ENCODE results near the gene UCN2. TPM values are rescaled to one million over a fixed set of nuclear protein-coding genes. Genes with fewer than 3 reads are reported as not detected.

Gene UCN2
- total and polyA plus RNA-seq, 2 of the 8 experiments (the other 6 are each of a cell fraction or from before 2014, with no cell fraction given) = 0.14 TPM; not detected in 1

- Histone ChIP-seq H2BK20ac (ENCODE audit: low read length) (no peak overlapping the region), H3K4ac (replicated peaks; ENCODE audit: insufficient read length, low read depth, low read length) (no peak overlapping the region), H3K4me1 (replicated peaks in 1 of 4; ENCODE audit: control insufficient read depth in 3 of 4, insufficient read depth in 4 of 4, low read length in 3 of 4) (peaks cover 3 to 18% (median 15%) of the 10 kb centered on the region in 4 experiments; a peak in 6 of 7 replicates), H2BK12ac (ENCODE audit: low read depth, low read length) (no peak overlapping the region), H3K79me1 (ENCODE audit: low read depth, low read length) (peaks cover 2% of the 10 kb centered on the region; the same call in 1 of the 2 replicates), H4K91ac (replicated peaks; ENCODE audit: insufficient read length, low read length) (no peak overlapping the region), H4K5ac (ENCODE audit: insufficient read length, low read depth, low read length) (no peak overlapping the region), H3K79me2 (ENCODE audit: control insufficient read depth in 1 of 2, insufficient read depth in 2 of 2, low read length in 2 of 2) (no peaks in the 10 kb centered on the region), H4K8ac (ENCODE audit: extremely low read depth, insufficient read depth, low read length) (no peak overlapping the region; the same call in 1 of the 2 replicates), H2BK15ac (ENCODE audit: low read length) (no peak overlapping the region), H3K18ac (ENCODE audit: extremely low read depth, low read length) (no peak overlapping the region), H3K36me3 (ENCODE audit: control insufficient read depth in 2 of 4, insufficient read depth in 4 of 4, low read length in 3 of 4) (peaks cover 34 to 47% (median 43%) of the 10 kb centered on the region in 4 experiments), H3K23me2 (ENCODE audit: low read depth, low read length) (peaks cover 1% of the 10 kb centered on the region; the same call in 1 of the 2 replicates), H3K27ac (ENCODE audit: low read depth, low read length) (no peak overlapping the region), H3K23ac (ENCODE audit: insufficient read length) (no peak overlapping the region), H3K9ac (replicated peaks in 1 of 4; ENCODE audit: extremely low read depth in 1 of 4, low read depth in 3 of 4, low read length in 3 of 4) (no peak overlapping the region), H3K9me3 (ENCODE audit: insufficient read depth in 2 of 2, low read depth in 1 of 2, low read length in 1 of 2) (no peaks in the 10 kb centered on the region), H2BK5ac (ENCODE audit: low read depth, low read length) (no peak overlapping the region), H3K4me2 (ENCODE audit: insufficient read depth in 1 of 2, low read depth in 2 of 2, low read length in 2 of 2) (no peak overlapping the region), H2AFZ (ENCODE audit: low read length) (no peak overlapping the region), H3K27me3 (replicated peaks in 1 of 4; ENCODE audit: control insufficient read depth in 3 of 4, extremely low read depth in 1 of 4, insufficient read depth in 3 of 4, low read length in 3 of 4) (peaks cover 0 to 6% (median 0%) of the 10 kb centered on the region in 4 experiments; a peak in 4 of 7 replicates), H3K56ac (replicated peaks; ENCODE audit: insufficient read length, low read depth, low read length) (no peak overlapping the region), H2AK5ac (ENCODE audit: low read depth, low read length) (no peak overlapping the region), H4K20me1 (replicated peaks in 1 of 2; ENCODE audit: control insufficient read depth in 1 of 2, insufficient read depth in 2 of 2, low read length in 2 of 2) (peaks cover 2 to 39% of the 10 kb centered on the region in 2 experiments), H2BK120ac (replicated peaks; ENCODE audit: low read depth, low read length) (no peak overlapping the region), H3K4me3 (ENCODE audit: extremely low read depth in 1 of 4, insufficient read depth in 2 of 4, low read depth in 3 of 4, low read length in 4 of 4) (no peak overlapping the region), H3K14ac (ENCODE audit: insufficient read length) (no peak overlapping the region)
- ChIA-PET POLR2A (ENCODE audit: partially characterized antibody) (interaction anchor here (0.6 to 5.1 kb wide), 12 partner anchors 10 to 154 kb away, joined by 3 to 23 read pairs (median 7); partner anchors contain the start of genes SLC26A6 and UQCRC1), CTCF (ENCODE audit: partially characterized antibody) (interaction anchor here (1.2 to 1.4 kb wide), 2 partner anchors 11 to 163 kb away, joined by 3 to 4 read pairs; no protein-coding TSS in a partner anchor)
- FAIRE-seq = no peak
- DNase-seq (ENCODE audit: low read depth in 1 of 2, low spot score in 2 of 2) = no peak
- WGBS, 2 experiments (ENCODE audit: extremely low coverage in 1 of 2, insufficient coverage in 1 of 2, insufficient read length in 1 of 2, insufficient replicate concordance in 2 of 2, low coverage in 1 of 2, low lambda C conversion rate in 2 of 2, missing lambda C conversion rate in 1 of 2) = 91% methylated on average over 5 of the region's 5 CpGs; no CpG with 5 or more reads in 1 of the 2 experiments
- TF ChIP-seq RAD21 (IDR thresholded peaks at IDR 0.05 in 1 of 2, conservative IDR thresholded peaks at IDR 0.05 in 1 of 2; ENCODE audit: low read depth in 2 of 2, low read length in 2 of 2) (no peak), SIN3A (conservative IDR thresholded peaks at IDR 0.05 in 1 of 2, IDR thresholded peaks at IDR 0.05 in 1 of 2; ENCODE audit: low read depth in 1 of 2, low read length in 2 of 2) (no peak), SUZ12 (IDR thresholded peaks at IDR 0.05; ENCODE audit: low read length) (no peak), RXRA (IDR thresholded peaks at IDR 0.05; ENCODE audit: insufficient read depth, low read depth, low read length) (no peak), SRF (IDR thresholded peaks at IDR 0.05; ENCODE audit: low read depth, low read length) (no peak), E2F6 (IDR thresholded peaks at IDR 0.05) (no peak)
- TF ChIP-seq, protein P1, sequence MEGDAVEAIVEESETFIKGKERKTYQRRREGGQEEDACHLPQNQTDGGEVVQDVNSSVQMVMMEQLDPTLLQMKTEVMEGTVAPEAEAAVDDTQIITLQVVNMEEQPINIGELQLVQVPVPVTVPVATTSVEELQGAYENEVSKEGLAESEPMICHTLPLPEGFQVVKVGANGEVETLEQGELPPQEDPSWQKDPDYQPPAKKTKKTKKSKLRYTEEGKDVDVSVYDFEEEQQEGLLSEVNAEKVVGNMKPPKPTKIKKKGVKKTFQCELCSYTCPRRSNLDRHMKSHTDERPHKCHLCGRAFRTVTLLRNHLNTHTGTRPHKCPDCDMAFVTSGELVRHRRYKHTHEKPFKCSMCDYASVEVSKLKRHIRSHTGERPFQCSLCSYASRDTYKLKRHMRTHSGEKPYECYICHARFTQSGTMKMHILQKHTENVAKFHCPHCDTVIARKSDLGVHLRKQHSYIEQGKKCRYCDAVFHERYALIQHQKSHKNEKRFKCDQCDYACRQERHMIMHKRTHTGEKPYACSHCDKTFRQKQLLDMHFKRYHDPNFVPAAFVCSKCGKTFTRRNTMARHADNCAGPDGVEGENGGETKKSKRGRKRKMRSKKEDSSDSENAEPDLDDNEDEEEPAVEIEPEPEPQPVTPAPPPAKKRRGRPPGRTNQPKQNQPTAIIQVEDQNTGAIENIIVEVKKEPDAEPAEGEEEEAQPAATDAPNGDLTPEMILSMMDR (IDR thresholded peaks at IDR 0.05; ENCODE audit: control extremely low read depth in 1 of 3, insufficient read depth in 1 of 3, low read depth in 1 of 3, low read length in 3 of 3) = no peak
These were observed 34.9 kb upstream of the UCN2 start for GRCh38 chr3:48598323-48599076.

Data from H1 (cell line).